Prostate gland (tissue), 2 donors: ENCODE data around the gene ACOX3. TPM values are rescaled to one million over a fixed set of nuclear protein-coding genes. Genes with fewer than 3 reads are reported as not detected.

Source experiments
- DNase-seq: peaks from one replicate; pipeline ENCODE4 v3.0.0-alpha.2; 2019; ENCODE audit warnings: low spot score
- H3K27ac ChIP-seq, 2 donors: fragments of 200-600 bp; sonication (generic); 2 replicates each; pipeline ENCODE4 v1.5.1; 2017 to 2019
- H3K27me3 ChIP-seq: fragments of 200-600 bp; sonication (generic); replicated peaks from 2 replicates; pipeline ENCODE4 v1.5.1; 2019; ENCODE audit not compliant: insufficient read depth
- H3K36me3 ChIP-seq, 2 donors: fragments of 200-600 bp; sonication (generic); 1 replicate in 1 of 2; 2 replicates in 1 of 2; pipeline versions ENCODE4 v1.5.1 to v1.8.1; 2017 to 2019
- H3K4me1 ChIP-seq: fragments of 200-600 bp; sonication (generic); replicated peaks from 2 replicates; pipeline ENCODE4 v1.5.1; 2019
- H3K4me3 ChIP-seq, 2 donors: fragments of 200-600 bp; sonication (generic); 2 replicates each; pipeline ENCODE4 v1.5.1; 2017 to 2019
- H3K9me3 ChIP-seq: fragments of 200-600 bp; sonication (generic); 2 replicates; pipeline ENCODE4 v1.5.1; 2017
- CTCF ChIP-seq, 4 experiments: fragments of 200-600 bp in 2 of 4; fragments of 450-650 bp in 2 of 4; sonication (generic) in 2 of 4; IDR thresholded peaks; 1 replicate in 3 of 4; 2 replicates in 1 of 4; pipeline ENCODE4 v1.5.1; 2016 to 2019; ENCODE audit warnings: antibody characterized with exemption in 4 of 4, mild to moderate bottlenecking in 2 of 4, moderate library complexity in 2 of 4
- POLR2A ChIP-seq: fragments of 450-650 bp; IDR thresholded peaks from one replicate; pipeline ENCODE4 v1.6.1; 2016; ENCODE audit warnings: antibody characterized with exemption, mild to moderate bottlenecking
- POLR2AphosphoS5 ChIP-seq: sonication (generic); formaldehyde crosslinking; IDR thresholded peaks from one replicate; pipeline ENCODE4 v1.6.1; 2017; ENCODE audit warnings: antibody characterized with exemption
- WGBS: methylation state at CpG from one replicate; pipeline ENCODE4 v1.1.5; 2018; 5-methylcytosine and 5-hydroxymethylcytosine counted together
- intact Hi-C: fragments of 100-400 bp; cut with DNase I; formaldehyde crosslinking; loops from one replicate; pipeline ENCODE4 v1.14.2; 2022
- total RNA-seq, 2 donors: library from RNA; depleted of rRNA; stranded (reverse); fragments of >200 nt; gene quantifications; one replicate each; pipeline ENCODE4 v1.1.0, GENCODE V29; 2016

Gene ACOX3
- total RNA-seq, 2 donors from 2014 or later: 65.7 to 75.4 TPM

GRCh38 chr4:8459867-8460445 is 19.4 kb upstream of the ACOX3 start:
- Histone ChIP-seq H3K27ac (no peak overlapping the region), H3K4me3 (no peak overlapping the region), H3K4me1 (no peaks in the 10 kb centered on the region), H3K27me3 (no peaks in the 10 kb centered on the region), H3K36me3 (peaks cover 0 to 3% of the 10 kb centered on the region in 2 donors), H3K9me3 (no peaks in the 10 kb centered on the region)
- intact Hi-C loops: no loop called here
- TF ChIP-seq POLR2AphosphoS5: no peak
- no peak for TF ChIP-seq CTCF (IDR thresholded peaks at IDR 0.05)
- TF ChIP-seq POLR2A: no peak
- 88% methylated on average over 8 of the region's 8 CpGs for WGBS
- no peak for DNase-seq

- TF ChIP-seq POLR2A (no peak), POLR2AphosphoS5 (no peak), CTCF (IDR thresholded peaks at IDR 0.05) (no peak)
- Histone ChIP-seq H3K4me1 (no peaks in the 10 kb centered on the region), H3K9me3 (no peaks in the 10 kb centered on the region), H3K27ac (no peak overlapping the region), H3K36me3 (peaks cover 0 to 3% of the 10 kb centered on the region in 2 donors), H3K27me3 (no peaks in the 10 kb centered on the region), H3K4me3 (no peak overlapping the region)
- no peak for DNase-seq
- 40% methylated on average over 9 of the region's 9 CpGs for WGBS
- intact Hi-C loops: no loop called here
These were observed 17.2 kb upstream of the ACOX3 start for GRCh38 chr4:8457646-8458252.

GRCh38 chr4:8453957-8454356 is 13.4 kb upstream of the ACOX3 start:
- H3K4me1 ChIP-seq: no peaks in the 10 kb centered on the region
- 86% methylated on average over 3 of the region's 3 CpGs for WGBS
- TF ChIP-seq POLR2AphosphoS5: no peak
- no peak for TF ChIP-seq CTCF (IDR thresholded peaks at IDR 0.05)
- TF ChIP-seq POLR2A: no peak
- H3K36me3 ChIP-seq: no peaks in the 10 kb centered on the region
- H3K9me3 ChIP-seq: no peaks in the 10 kb centered on the region
- intact Hi-C loops: no loop called here
- H3K4me3 ChIP-seq: no peak overlapping the region
- no peak for DNase-seq
- no peaks in the 10 kb centered on the region for H3K27me3 ChIP-seq
- H3K27ac ChIP-seq: no peak overlapping the region

- DNase-seq: peak; percentile 60
- no peaks in the 10 kb centered on the region for H3K27me3 ChIP-seq
- 78% methylated on average over 11 of the region's 11 CpGs for WGBS
- no peak for TF ChIP-seq CTCF (IDR thresholded peaks at IDR 0.05)
- TF ChIP-seq POLR2AphosphoS5: peak; percentile 81
- no peaks in the 10 kb centered on the region for H3K36me3 ChIP-seq
- intact Hi-C loops: no loop called here
- no peaks in the 10 kb centered on the region for H3K9me3 ChIP-seq
- no peak overlapping the region for H3K4me3 ChIP-seq
- peak overlapping the region; percentile 30 to 58 for H3K27ac ChIP-seq
- no peaks in the 10 kb centered on the region for H3K4me1 ChIP-seq
These were observed 11.1 kb upstream of the ACOX3 start for GRCh38 chr4:8451440-8452182.
